Measurements from ENCODE around the gene PPEF1. TPM values are rescaled to one million over a fixed set of nuclear protein-coding genes. Genes with fewer than 3 reads are reported as not detected.

Gene PPEF1
- total RNA-seq, 1 experiment from 2014 or later: not detected

GRCh38 chrX:18721683-18722499 lies 14.4 kb downstream of the PPEF1 start:
- H3K36me3 ChIP-seq (ENCODE audit: low read depth, low read length): no peaks in the 10 kb centered on the region
- no peaks in the 10 kb centered on the region for H3K79me2 ChIP-seq (ENCODE audit: low read length)
- no peaks in the 10 kb centered on the region for H4K20me1 ChIP-seq (ENCODE audit: low read length)
- H3K4me3 ChIP-seq (ENCODE audit: low read length): no peak overlapping the region
- intact Hi-C loops (cut with micrococcal nuclease): no loop called here
- TF ChIP-seq EZH2phosphoT487 (IDR thresholded peaks at IDR 0.05; ENCODE audit: borderline replicate concordance, low read length): no peak
- no peak for TF ChIP-seq CTCF (conservative IDR thresholded peaks at IDR 0.05; ENCODE audit: low read depth, low read length)
- no peak for TF ChIP-seq EZH2 (IDR thresholded peaks at IDR 0.05; ENCODE audit: low read length, unreplicated experiment)
- no peaks in the 10 kb centered on the region for H3F3A ChIP-seq (ENCODE audit: low read length, unreplicated experiment)
- H3K27me3 ChIP-seq (ENCODE audit: low read length): no peaks in the 10 kb centered on the region
- BruUV-seq (replicated peaks): no TSS peak
- no peak overlapping the region for H3K27ac ChIP-seq (ENCODE audit: low read length)
- ATAC-seq: no peak
- H3K4me1 ChIP-seq (ENCODE audit: insufficient read depth, low read length): no peaks in the 10 kb centered on the region
- H3K9me3 ChIP-seq (ENCODE audit: low read length): no peaks in the 10 kb centered on the region
- ChIA-PET CTCF (no interaction called here), POLR2A (ENCODE audit: unreplicated experiment) (no interaction called here)
- H3K9me2 ChIP-seq (replicated peaks; ENCODE audit: low read length): no peaks in the 10 kb centered on the region
- no peak overlapping the region for H2AFZ ChIP-seq (ENCODE audit: low read length)
- H3K9ac ChIP-seq (ENCODE audit: low read length): no peak overlapping the region
- no peak overlapping the region for H3K4me2 ChIP-seq (ENCODE audit: low read length)
- no peak for DNase-seq

GRCh38 chrX:18722500-18723071 lies 15.1 kb downstream of the PPEF1 start:
- no peak overlapping the region for H3K9ac ChIP-seq (ENCODE audit: low read length)
- ATAC-seq (no peak), DNase-seq (no peak)
- no peaks in the 10 kb centered on the region for H3K27me3 ChIP-seq (ENCODE audit: low read length)
- H3K4me2 ChIP-seq (ENCODE audit: low read length): no peak overlapping the region
- intact Hi-C loops (cut with micrococcal nuclease): no loop called here
- no peak overlapping the region for H2AFZ ChIP-seq (ENCODE audit: low read length)
- no peaks in the 10 kb centered on the region for H3K9me2 ChIP-seq (replicated peaks; ENCODE audit: low read length)
- H3K79me2 ChIP-seq (ENCODE audit: low read length): no peaks in the 10 kb centered on the region
- no peaks in the 10 kb centered on the region for H3K36me3 ChIP-seq (ENCODE audit: low read depth, low read length)
- POLR2A ChIA-PET (ENCODE audit: unreplicated experiment): no interaction called here
- no peaks in the 10 kb centered on the region for H4K20me1 ChIP-seq (ENCODE audit: low read length)
- TF ChIP-seq EZH2phosphoT487 (IDR thresholded peaks at IDR 0.05; ENCODE audit: borderline replicate concordance, low read length): no peak
- no peaks in the 10 kb centered on the region for H3F3A ChIP-seq (ENCODE audit: low read length, unreplicated experiment)
- H3K27ac ChIP-seq (ENCODE audit: low read length): no peak overlapping the region
- H3K4me1 ChIP-seq (ENCODE audit: insufficient read depth, low read length): no peaks in the 10 kb centered on the region
- no TSS peak for BruUV-seq (replicated peaks)
- CTCF ChIA-PET: no interaction called here
- no peak overlapping the region for H3K4me3 ChIP-seq (ENCODE audit: low read length)
- H3K9me3 ChIP-seq (ENCODE audit: low read length): no peaks in the 10 kb centered on the region

- no peaks in the 10 kb centered on the region for H3K4me1 ChIP-seq (ENCODE audit: insufficient read depth, low read length)
- H3F3A ChIP-seq (ENCODE audit: low read length, unreplicated experiment): no peaks in the 10 kb centered on the region
- no peak overlapping the region for H3K4me3 ChIP-seq (ENCODE audit: low read length)
- H3K79me2 ChIP-seq (ENCODE audit: low read length): no peaks in the 10 kb centered on the region
- DNase-seq (no peak), ATAC-seq (no peak)
- H3K9ac ChIP-seq (ENCODE audit: low read length): no peak overlapping the region
- H3K27ac ChIP-seq (ENCODE audit: low read length): no peak overlapping the region
- no peaks in the 10 kb centered on the region for H3K36me3 ChIP-seq (ENCODE audit: low read depth, low read length)
- BruUV-seq (replicated peaks): no TSS peak
- H3K9me2 ChIP-seq (replicated peaks; ENCODE audit: low read length): no peaks in the 10 kb centered on the region
- H3K27me3 ChIP-seq (ENCODE audit: low read length): no peaks in the 10 kb centered on the region
- TF ChIP-seq CTCF (conservative IDR thresholded peaks at IDR 0.05; ENCODE audit: low read depth, low read length) (no peak), EZH2phosphoT487 (IDR thresholded peaks at IDR 0.05; ENCODE audit: borderline replicate concordance, low read length) (no peak), EZH2 (IDR thresholded peaks at IDR 0.05; ENCODE audit: low read length, unreplicated experiment) (no peak)
- ChIA-PET CTCF (no interaction called here), POLR2A (ENCODE audit: unreplicated experiment) (no interaction called here)
- H4K20me1 ChIP-seq (ENCODE audit: low read length): no peaks in the 10 kb centered on the region
- no peak overlapping the region for H2AFZ ChIP-seq (ENCODE audit: low read length)
- intact Hi-C loops (cut with micrococcal nuclease): no loop called here
- H3K4me2 ChIP-seq (ENCODE audit: low read length): no peak overlapping the region
- H3K9me3 ChIP-seq (ENCODE audit: low read length): no peaks in the 10 kb centered on the region
Observed at GRCh38 chrX:18725310-18725943, 18.0 kb downstream of the PPEF1 start.

All from PC-3 (cell line).